ENCODE measurements around the gene ZNF189. TPM values are rescaled to one million over a fixed set of nuclear protein-coding genes. Genes with fewer than 3 reads are reported as not detected.

Gene ZNF189
- total RNA-seq, 1 donor from 2014 or later = 26.2 TPM

DNA sequence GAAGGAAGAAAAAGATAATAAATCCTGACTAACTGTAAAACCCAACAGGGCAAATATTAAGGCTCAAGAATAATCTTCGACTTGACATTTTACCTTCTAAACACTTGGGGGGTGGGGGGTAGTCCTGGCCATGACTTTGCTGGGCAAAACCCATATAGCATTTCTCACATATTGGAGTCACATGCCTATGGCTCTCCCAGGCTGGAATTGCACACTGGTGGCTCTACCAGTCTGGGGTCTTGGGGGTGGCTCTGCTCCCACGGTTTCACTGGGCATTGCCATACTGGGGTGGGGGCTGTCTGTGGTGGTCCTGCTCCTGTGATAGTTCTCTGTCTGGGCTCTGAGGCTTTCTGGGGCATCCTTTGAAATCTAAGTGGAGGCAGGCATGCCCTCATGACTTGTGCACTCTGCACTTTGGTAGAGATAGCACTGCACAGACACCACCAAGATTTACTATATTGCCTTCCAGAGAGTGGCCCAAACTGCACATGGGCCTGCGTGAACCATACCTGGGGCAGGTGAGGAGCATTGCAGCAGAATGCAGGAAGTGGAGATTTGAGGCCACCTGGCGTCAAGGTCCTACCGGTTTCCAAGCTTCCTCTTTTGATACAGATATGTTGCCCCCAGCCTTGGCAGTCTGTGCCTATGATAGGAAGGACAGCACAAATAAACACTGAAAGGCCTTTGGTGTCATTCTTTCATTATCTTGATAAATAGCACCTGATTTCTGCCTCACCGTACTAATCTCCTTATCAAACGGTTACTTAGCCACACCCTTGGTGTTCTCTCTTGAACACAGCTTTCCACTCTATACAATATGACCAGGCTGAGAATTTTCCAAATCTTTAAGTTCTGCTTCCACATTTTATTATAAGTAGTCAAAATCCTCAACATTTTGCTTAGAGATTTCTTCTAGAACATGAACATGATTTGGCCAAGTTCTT, 43.6 kb upstream of the ZNF189 start:
- Mint-ChIP-seq H3K27me3 (no peaks in the 10 kb centered on the region), H3K27ac (no peak overlapping the region), H3K4me3 (no peak overlapping the region), H3K4me1 (ENCODE audit: unreplicated experiment) (no peaks in the 10 kb centered on the region), H3K9me3 (no peaks in the 10 kb centered on the region), H3K36me3 (no peaks in the 10 kb centered on the region)
- TF ChIP-seq, protein P1, sequence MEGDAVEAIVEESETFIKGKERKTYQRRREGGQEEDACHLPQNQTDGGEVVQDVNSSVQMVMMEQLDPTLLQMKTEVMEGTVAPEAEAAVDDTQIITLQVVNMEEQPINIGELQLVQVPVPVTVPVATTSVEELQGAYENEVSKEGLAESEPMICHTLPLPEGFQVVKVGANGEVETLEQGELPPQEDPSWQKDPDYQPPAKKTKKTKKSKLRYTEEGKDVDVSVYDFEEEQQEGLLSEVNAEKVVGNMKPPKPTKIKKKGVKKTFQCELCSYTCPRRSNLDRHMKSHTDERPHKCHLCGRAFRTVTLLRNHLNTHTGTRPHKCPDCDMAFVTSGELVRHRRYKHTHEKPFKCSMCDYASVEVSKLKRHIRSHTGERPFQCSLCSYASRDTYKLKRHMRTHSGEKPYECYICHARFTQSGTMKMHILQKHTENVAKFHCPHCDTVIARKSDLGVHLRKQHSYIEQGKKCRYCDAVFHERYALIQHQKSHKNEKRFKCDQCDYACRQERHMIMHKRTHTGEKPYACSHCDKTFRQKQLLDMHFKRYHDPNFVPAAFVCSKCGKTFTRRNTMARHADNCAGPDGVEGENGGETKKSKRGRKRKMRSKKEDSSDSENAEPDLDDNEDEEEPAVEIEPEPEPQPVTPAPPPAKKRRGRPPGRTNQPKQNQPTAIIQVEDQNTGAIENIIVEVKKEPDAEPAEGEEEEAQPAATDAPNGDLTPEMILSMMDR (conservative IDR thresholded peaks at IDR 0.05) = no peak
- DNase-seq (ENCODE audit: extremely low spot score, unreplicated experiment) = no peak

GRCh38 chr9:101356619-101357018, 42.0 kb upstream of the ZNF189 start:
- H3K36me3 Mint-ChIP-seq = no peaks in the 10 kb centered on the region
- H3K4me1 Mint-ChIP-seq (ENCODE audit: unreplicated experiment) = no peaks in the 10 kb centered on the region
- H3K9me3 Mint-ChIP-seq = no peaks in the 10 kb centered on the region
- no peaks in the 10 kb centered on the region for H3K27me3 Mint-ChIP-seq
- no peak overlapping the region for H3K27ac Mint-ChIP-seq
- DNase-seq (ENCODE audit: extremely low spot score, unreplicated experiment) = no peak
- TF ChIP-seq, protein P1 (conservative IDR thresholded peaks at IDR 0.05) = no peak
- H3K4me3 Mint-ChIP-seq = no peak overlapping the region

GRCh38 chr9:101359679-101360078, 39.0 kb upstream of the ZNF189 start:
- H3K36me3 Mint-ChIP-seq = no peaks in the 10 kb centered on the region
- no peaks in the 10 kb centered on the region for H3K9me3 Mint-ChIP-seq
- no peak overlapping the region for H3K27ac Mint-ChIP-seq
- no peak overlapping the region for H3K4me3 Mint-ChIP-seq
- TF ChIP-seq, protein P1 (conservative IDR thresholded peaks at IDR 0.05) = no peak
- DNase-seq (ENCODE audit: extremely low spot score, unreplicated experiment) = no peak
- H3K4me1 Mint-ChIP-seq (ENCODE audit: unreplicated experiment) = no peaks in the 10 kb centered on the region
- H3K27me3 Mint-ChIP-seq = no peaks in the 10 kb centered on the region

DNA sequence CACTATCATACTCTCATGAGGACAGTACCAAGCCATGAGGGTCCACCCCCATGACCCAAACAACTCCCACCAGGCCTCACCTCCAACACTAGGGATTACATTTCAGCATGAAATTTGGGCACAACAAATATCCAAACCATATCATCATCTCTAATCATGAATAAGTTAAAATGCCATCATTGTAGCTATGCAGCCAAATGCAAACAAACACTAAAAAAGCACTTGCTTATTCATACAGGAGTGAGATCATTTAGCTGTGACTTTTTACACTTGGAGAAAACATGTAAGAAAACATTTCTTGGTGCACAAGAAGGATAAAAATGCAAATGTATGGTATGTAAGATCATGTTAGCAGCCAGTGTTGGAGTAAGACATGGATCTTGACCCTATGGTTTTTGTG, 38.0 kb upstream of the ZNF189 start:
- Mint-ChIP-seq H3K27ac (no peak overlapping the region), H3K27me3 (no peaks in the 10 kb centered on the region), H3K9me3 (no peaks in the 10 kb centered on the region), H3K36me3 (no peaks in the 10 kb centered on the region), H3K4me3 (no peak overlapping the region), H3K4me1 (ENCODE audit: unreplicated experiment) (no peaks in the 10 kb centered on the region)
- TF ChIP-seq, protein P1 (conservative IDR thresholded peaks at IDR 0.05) = no peak
- no peak for DNase-seq (ENCODE audit: extremely low spot score, unreplicated experiment)

- Mint-ChIP-seq H3K9me3 (no peaks in the 10 kb centered on the region), H3K36me3 (no peaks in the 10 kb centered on the region), H3K4me3 (no peak overlapping the region), H3K27me3 (no peaks in the 10 kb centered on the region), H3K4me1 (ENCODE audit: unreplicated experiment) (peaks cover 5% of the 10 kb centered on the region), H3K27ac (no peak overlapping the region)
- TF ChIP-seq, protein P1 (conservative IDR thresholded peaks at IDR 0.05) = no peak
- DNase-seq (ENCODE audit: extremely low spot score, unreplicated experiment) = no peak
Measured at GRCh38 chr9:101362450-101362849, 36.2 kb upstream of the ZNF189 start.

Data from type B pancreatic cell (in vitro differentiated cells).